NB4 (cell line): ENCODE results near the gene LRIT2.
"Not testable (repeated sequence)": the region's sequence is repeated elsewhere in the genome, so short reads cannot be mapped to it uniquely, and the experiment has no call there.

Source experiments
- DNase-seq: peaks from one replicate; pipeline ENCODE4 v3.0.0; 2010; ENCODE audit warnings: low read depth
- H3K4me3 ChIP-seq: one replicate; pipeline ENCODE4 v1.5.1; 2011; ENCODE audit warnings: mild to moderate bottlenecking, low read depth, low read length, moderate library complexity
- CTCF ChIP-seq: IDR thresholded peaks from one replicate; pipeline ENCODE4 v1.5.1; 2012; ENCODE audit warnings: low read depth, low read length
- MAX ChIP-seq: IDR thresholded peaks from 2 replicates; pipeline ENCODE4 v1.6.1; 2011; ENCODE audit warnings: low read depth, low read length
- MYC ChIP-seq: IDR thresholded peaks from 2 replicates; pipeline ENCODE4 v1.6.1; 2011; ENCODE audit warnings: low read depth, low read length
- POLR2A ChIP-seq: IDR thresholded peaks from 2 replicates; pipeline ENCODE4 v1.6.1; 2011; ENCODE audit warnings: mild to moderate bottlenecking; ENCODE audit not compliant: insufficient read length; ENCODE audit errors: extremely low read depth

The LRIT2 gene

GRCh38 chr10:84172467-84173356 lies 52.6 kb downstream of the LRIT2 start:
- no peak overlapping the region for H3K4me3 ChIP-seq
- TF ChIP-seq MAX (no peak), CTCF (no peak), POLR2A (no peak), MYC (no peak)
- DNase-seq, result no peak

- DNase-seq, H3K4me3 ChIP-seq: not testable (repeated sequence)
These were observed 53.5 kb downstream of the LRIT2 start for GRCh38 chr10:84171700-84172466.

GRCh38 chr10:84171237-84171636 lies 54.1 kb downstream of the LRIT2 start:
- H3K4me3 ChIP-seq, DNase-seq: not testable (repeated sequence)
